KBM-7 (cell line): ENCODE results near the gene PLPP1.

Experiments used
- DNase-seq: peaks from one replicate; pipeline ENCODE4 v3.0.0-alpha.2; 2015
- in situ Hi-C: fragments of 300-500 bp; cut with MboI; formaldehyde crosslinking; loops from 2 replicates; pipeline ENCODE4 v1.14.3; 2020; ENCODE audit warnings: low sequenced_read_pairs, low pct_unique_long_range_greater_than_20kb, mixed read lengths

The PLPP1 gene

DNA sequence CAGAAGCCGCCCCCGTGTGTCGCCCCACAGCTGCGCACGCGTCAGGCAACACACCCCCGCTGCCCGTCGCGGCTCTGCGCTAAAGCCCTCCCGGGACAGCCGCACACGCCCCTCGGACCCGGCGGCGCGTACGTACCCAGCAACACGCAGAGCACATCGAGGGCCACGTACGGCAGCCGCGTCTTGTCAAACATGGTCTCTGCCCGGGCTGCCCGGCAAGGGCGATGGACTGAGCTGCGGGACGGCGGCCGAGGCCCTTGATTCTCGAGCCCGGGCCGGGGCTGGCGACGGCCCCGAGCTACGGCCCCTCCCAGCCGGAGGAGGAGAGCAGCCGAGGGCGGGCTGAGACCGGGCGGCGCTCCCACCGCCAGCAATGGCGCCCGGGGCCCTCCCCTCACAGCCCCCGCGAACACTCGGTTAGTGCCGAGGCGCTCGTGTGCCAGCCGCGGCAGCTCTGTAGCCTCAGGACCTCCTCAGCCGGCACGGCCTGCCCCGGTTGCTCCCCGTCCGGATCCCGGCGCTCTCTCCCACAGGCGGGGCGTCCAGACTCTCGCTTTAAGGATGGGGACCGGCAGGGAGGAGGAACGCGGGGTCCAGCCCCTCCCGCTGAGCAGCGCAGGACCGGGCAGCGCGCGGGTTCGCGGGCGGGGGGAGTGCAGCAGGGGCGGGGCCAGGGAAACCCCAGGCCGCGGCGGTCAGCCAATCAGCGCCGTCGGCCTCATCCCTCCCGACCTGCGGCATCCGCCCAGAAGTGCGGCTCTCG, at the start of gene PLPP1:
Gene PLPP1, minus strand, starts transcription at position 529 of the 763 bp plus-strand sequence. Its CDS starts 335 bp downstream, at position 194.
- in situ Hi-C loops, result no loop called here
- DNase-seq, result peak; percentile 88

DNA sequence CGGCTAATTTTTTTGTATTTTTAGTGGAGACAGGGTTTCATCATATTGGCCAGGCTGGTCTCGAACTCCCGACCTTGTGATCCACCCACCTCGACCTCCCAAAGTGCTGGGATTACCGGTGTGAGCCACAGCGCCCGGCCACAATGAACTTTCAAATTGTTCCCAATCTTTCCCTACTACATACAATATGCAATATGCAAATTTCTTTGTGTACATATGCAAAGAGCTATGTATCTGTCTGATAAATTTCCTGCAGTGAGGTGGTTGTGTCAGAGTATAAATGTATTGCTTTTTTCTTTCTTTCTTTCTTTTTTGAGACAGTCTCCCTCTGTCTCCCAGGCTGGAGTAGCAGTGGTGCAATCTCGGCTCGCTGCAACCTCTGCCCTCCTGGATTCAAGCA, 48.8 kb upstream of the PLPP1 start:
- in situ Hi-C loops, result no loop called here
- DNase-seq, result no peak

DNA sequence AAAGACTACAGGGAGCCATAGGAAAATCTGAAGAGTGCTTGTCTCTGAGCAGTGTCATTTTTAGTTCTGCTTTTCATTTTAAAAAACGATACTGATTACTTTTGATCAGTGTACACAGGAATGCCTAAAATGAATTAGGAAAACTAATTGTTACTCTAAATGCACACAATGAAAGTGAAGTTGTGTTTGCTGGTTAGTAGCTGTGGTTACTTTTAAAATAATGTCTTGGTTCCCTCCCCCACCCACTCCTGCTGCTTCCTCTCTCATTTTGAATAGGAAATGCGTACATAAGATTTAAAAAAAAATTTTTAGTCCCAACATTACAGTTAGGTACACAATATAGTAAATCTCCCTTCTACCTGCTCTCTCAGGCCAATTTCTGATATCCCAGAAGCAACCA, 47.5 kb upstream of the PLPP1 start:
- peak; percentile 51 for DNase-seq
- in situ Hi-C loops, result no loop called here

DNA sequence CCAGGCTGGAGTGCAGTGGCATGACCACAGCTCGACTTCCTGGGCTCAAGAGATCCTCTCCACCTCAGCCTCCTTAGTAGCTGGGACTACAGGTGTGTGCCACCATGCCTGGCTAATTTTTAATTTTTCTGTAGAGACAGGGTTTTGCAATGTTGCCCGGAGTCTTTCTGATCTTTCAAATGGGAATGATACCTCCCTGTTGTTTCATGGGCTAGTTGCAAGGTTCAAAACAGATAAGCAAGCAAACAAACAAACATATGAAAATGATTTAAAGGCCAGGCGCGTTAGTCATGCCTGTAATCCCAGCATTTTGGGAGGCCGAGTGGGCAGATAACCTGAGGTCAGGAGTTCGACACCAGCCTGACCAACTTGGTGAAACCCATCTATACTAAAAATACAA, 45.3 kb upstream of the PLPP1 start:
- DNase-seq, result no peak
- in situ Hi-C loops, result no loop called here

DNA sequence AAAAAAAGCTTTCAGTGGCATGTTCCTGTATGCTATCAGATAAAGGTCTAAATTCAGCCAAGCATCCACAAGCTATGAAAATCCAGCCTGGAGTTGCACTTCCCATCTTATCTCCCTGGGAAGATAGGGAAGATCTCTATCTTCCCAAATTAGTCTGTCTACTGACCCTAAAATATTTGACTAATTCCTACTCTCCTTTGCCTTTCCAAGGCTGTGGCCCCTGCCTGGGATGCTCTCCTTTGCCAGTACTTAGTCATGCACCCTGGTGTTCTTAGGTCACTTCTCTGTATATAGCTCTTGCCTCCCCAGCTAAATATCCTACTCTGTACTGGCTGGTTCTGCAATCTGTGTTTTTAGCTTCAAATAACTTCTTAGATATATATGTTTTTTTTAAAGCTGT, 44.0 kb upstream of the PLPP1 start:
- in situ Hi-C loops, result no loop called here
- DNase-seq, result no peak

DNA sequence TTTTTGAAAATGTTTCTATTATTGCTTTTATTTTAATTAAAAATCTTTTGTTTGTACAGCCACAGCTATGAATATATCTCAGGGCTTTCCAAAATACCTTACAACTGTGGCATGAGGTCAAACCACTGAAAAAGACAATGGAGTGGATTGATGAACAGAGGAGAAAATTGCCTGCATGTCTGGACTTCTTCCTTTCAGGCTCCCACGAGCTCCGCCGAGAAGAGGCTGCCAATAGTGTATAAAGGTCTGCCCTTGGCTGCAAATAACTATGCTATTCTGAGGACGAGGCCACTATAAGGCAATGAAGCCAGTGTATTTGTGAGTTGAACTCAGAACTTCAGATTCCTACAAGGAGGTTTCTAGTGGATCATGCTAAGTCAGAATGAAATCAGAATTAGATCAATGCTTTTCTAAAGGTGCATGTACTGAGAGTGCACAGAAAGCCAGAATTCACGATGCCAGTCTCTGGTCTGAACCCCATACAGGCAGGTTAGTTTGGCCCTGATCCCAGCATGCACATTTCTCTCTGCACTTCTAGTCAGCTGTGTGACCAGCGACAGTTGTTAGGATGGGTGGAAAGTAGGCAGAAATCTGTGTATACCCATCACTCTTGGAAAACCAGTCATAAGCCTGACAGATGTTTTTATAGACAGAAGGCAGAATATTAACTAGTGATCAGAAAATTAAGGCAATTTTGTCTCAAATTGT, 42.7 kb upstream of the PLPP1 start:
- DNase-seq, result no peak
- in situ Hi-C loops, result no loop called here

DNA sequence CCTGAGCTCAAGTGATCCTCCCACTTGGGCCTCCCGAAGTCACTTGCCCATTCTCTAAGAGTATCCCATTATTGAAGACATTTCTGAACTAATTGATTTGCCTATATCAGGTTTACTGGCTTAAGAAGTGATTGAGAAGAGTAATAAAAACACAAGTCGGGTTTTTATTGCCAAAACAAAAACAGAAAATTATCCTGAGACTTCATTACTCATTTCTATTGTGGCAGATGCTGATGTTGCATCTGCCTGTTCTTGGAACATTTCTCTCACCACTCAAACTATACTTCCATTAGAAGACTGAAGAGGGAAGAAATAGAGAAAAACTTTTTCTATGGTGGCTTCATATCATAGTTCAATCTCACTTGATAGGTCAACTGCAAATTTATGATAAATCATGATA, 41.9 kb upstream of the PLPP1 start:
- DNase-seq, result no peak
- in situ Hi-C loops, result no loop called here

DNA sequence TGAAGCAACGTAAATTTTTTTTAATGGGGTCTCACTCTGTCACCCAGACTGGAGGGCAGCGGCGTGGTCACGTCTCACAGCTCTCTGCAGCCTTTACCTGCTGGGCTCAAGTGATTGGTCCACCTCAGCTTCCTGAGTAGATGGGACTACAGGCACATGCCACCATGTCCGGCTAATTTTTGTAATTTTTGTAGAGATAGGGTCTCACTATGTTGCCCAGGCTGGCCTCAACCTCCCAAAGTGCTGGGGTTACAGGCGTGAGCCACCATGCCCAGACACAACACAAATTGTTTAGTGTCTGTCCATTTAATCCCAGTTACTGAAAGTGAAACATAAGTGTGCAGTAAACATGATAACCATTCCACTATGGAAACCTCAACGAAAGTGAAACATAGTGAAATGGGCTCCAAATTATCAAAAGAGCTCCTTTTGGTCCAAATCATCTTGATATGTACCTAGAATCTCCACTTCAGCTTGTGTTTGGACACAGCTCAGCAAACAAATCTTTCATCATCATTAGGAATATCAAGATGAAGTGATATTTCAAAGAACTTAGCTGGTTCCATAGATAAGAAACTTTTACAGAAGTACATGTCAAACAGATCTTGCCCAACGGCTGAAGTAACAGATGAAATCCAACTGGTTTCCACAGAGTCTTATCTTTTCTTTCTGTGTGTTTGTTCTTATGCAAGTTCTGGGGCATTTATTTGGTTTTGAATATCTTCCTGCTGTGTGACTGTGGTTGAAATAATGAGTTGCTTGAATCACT, 41.2 kb upstream of the PLPP1 start:
- DNase-seq, result peak; percentile 90
- in situ Hi-C loops, result no loop called here

DNA sequence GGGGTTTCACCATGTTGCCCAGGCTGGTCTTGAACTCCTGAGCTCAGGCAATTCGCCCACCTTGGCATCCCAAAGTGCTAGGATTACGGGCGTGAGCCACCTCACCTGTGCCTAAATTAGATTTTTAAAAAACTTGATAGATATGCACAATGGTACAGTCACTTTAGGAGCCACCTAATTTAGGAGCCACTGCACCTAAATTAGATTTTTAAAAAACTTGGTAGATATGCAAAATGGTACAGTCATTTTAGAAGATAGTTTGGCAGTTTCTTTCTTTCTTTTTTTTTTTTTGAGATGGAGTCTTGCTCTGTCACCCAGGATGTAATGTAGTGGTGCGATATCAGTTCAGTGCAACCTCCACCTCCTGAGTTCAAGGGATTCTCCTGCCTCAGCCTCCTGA, 37.8 kb upstream of the PLPP1 start:
- in situ Hi-C loops, result no loop called here
- DNase-seq, result no peak

DNA sequence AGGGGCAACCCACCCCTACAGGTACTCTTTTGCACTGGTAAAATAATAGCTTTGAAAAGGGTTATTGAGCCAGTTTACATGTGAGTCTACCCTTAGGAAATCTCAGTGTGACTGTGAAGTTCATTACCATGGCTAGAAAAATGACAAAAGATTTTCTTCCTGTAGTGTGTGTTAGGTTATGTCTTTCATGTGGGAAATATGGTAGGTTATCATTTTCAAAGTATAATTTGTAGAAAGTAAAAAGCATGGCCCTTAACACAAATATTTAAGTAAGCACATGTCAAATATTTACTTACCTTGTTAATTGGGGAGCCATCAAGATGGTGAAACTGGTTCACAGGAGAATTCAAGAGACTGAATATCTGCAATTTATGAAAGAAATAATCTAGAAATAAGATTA, 37.3 kb upstream of the PLPP1 start:
- in situ Hi-C loops, result no loop called here
- no peak for DNase-seq

DNA sequence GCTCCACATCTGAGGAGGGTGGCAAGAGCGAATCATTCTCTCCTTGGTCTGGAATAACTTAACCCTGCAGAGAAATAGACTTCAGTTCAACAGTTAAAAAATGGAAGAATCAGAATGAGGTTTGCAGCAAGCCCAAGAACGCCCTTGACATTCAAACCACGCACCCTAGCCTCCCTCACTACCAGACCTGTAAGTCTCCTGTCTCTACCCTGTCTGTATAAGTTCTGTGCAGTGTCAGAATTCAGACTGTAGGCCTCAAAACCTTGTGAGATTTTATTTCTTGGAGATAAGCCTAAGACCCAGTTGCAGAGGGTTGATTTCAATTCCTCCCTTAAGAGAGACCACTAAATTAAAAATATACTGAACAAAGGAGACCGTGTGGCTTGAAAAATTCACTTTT, 35.8 kb upstream of the PLPP1 start:
- no peak for DNase-seq
- in situ Hi-C loops, result no loop called here

DNA sequence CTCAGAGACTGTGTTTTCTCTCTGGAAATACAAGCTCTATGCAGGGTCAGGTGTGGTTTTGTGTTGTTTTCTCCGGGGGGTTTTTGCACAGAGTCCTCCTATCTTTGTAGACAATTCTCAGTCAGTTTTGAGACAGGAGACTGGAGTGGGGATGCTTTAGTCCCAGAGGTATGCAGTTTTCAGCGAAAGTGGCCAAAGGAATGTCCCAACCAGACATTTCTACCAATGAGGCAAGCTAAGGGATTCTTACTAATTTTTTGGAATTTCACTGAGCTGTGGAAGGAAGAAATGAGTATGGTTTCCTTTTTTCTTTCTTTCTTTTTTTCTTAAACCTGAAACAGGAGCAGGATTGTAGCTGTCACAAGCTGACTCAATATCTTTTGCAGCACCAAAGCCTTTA, 35.3 kb upstream of the PLPP1 start:
- in situ Hi-C loops, result no loop called here
- DNase-seq, result no peak

DNA sequence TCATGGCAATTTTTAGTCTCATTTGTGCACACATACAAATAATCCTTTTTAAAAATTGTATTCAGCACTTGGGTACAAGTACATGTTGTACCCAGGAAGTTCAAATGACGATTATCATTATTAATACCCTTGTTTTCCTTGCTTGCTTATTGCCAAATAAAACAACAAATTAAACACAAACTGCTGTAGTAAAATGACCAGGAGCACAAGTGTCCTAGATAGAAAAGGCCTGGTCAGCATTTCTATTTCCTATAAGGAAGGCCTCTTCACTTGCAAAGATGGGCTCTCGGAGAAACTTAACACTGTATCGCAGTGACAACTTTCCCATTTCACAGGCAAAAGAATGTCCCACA, 34.7 kb upstream of the PLPP1 start:
- in situ Hi-C loops, result no loop called here
- no peak for DNase-seq

DNA sequence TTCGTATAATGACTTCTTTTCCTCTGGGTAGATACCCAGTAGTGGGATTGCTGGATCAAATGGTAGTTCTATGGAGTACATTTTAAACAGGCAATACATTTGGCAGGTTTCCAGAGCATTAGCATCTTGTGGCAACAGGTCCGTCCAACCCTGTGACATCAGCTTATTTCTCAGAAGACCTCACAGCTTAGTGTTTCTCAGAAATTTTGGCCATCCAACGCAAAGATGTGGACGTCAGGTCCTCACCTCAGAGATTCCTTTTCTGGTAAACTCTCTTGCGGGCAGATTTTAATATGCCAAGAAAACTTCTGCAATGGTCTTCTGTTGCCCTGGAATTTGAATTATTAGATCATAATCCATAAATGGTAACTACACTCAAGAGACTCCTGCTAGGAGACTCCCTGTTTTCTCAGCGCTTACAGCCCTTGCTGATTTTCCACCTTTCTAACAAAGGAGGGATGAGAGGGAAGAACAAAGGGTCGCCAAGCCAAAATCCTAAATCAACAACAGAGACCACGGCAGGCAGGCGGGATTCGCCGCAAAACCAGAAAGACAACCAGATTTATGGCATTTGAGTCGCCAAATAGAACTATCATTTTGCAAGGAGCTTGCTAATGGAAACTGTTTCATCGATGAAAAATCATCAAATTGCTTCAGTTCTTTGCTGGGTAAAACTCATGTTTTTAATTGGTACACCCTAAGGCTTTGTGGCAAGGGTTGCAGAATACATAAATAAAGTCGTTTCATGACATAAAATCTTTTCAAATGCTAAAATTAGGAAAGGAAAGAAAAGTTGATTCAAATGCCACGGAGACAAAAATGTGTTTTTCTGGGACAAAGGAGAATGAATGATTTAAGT, 34.1 kb upstream of the PLPP1 start:
- DNase-seq, result peak; percentile 40
- in situ Hi-C loops, result no loop called here

DNA sequence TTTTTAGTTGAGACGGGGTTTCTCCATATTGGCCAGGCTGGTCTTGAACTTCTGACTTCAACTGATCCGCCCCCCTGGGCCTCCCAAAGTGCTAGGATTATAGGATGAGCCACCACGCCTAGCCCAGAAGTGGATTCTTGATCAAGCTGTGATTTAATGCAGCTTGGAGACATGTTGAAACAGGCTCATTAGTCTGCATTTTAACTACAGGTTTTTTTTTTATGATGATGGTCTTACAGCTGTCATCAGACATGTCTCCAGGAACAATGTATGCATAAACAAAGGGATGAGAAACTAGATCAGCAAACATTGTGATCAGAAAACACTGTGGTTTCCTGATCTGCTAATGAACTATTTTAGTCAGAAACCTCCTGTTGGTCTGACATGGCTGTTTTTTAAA, 30.0 kb upstream of the PLPP1 start:
- in situ Hi-C loops, result no loop called here
- no peak for DNase-seq

DNA sequence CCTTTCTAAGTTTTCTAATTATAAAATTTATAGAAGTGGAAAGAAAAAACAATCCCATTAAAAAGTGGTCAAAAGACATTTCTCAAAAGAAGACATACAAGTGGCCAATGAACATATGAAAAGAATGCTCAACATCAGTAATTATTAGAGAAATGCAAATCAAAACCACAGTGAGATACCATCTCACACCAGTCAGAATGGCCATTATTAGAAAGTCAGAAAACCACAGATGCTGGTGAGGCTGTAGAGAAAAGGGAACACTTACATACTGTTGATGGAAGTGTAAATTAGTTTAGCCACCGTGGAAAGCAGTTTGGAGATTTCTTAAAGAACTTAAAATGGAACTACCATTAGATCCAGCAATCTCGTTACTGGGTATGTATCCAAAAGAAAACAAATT, 23.7 kb upstream of the PLPP1 start:
- in situ Hi-C loops, result no loop called here
- no peak for DNase-seq

DNA sequence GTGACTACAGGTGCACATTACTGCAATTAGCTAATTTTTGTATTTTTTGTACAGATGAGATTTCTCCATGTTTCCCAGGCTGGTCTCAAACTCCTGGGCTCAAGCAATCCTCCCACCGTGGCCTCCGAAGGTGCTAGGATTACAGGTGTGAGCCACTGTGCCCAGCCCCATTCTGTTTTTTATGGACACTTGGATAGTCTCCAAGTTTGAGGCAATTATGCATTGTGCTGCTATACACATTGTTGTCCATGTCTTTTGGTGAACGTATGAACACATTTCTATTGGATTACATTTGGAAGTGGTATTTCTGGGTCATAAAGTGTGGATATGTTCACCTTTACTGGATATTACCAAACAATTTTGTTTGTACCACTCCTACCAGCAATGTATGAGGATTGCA, 22.4 kb upstream of the PLPP1 start:
- in situ Hi-C loops, result no loop called here
- no peak for DNase-seq

DNA sequence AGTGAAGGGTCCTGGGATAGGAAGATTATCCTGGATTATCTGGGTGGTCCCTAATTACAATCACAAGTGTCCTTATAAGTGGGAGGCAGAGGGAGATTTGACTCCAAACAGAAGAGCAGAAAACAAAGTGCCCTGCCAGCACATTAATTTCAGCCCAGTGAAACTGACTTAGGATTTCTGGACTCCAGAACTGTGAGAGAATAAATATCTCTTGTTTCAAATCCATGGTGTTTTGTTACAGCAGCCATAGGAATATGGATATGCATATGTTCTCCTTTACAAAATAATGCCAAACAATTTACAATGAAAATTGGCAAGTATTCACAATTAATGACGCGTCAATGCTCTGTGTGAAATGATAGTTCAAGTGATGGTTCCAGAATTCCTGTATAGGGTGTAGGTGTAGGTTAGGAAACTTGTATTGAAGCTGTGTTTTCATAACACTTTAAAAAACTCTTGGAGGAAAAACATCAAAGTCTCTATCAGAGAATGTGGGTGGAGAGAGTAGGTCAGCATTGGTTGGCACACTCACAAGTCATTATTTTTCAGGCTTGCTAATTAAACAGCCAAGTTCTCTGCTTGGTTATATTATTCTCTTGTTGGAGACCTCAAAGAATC, 19.9 kb upstream of the PLPP1 start:
- in situ Hi-C loops, result no loop called here
- DNase-seq, result no peak

DNA sequence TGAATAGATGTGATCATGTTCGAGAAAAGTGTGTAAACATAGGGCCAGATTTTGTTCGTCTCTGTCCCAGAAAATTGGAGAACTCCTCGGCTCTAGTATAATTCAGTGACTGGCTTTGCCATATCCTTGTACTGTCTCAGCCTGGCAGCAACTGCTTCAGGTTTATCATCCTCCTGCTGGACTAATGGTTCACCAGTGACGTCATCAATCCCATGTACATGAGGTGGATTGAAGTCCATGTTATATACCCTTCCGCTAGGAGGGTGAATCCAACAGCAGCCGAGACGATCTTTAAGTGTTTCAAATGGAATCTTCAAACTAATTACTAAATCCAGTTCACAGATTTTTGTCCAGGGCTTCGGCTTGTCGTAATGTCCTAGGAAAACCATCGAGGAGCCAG, 17.1 kb upstream of the PLPP1 start:
- no peak for DNase-seq
- in situ Hi-C loops, result no loop called here
